Measurements from ENCODE around the gene NINJ2. TPM values are rescaled to one million over a fixed set of nuclear protein-coding genes. Genes with fewer than 3 reads are reported as not detected.
"Not testable (repeated sequence)": the region's sequence is repeated elsewhere in the genome, so short reads cannot be mapped to it uniquely, and the experiment has no call there.

Gene NINJ2
- total RNA-seq, 1 donor from 2014 or later: 2.3 TPM

GRCh38 chr12:642633-643474 lies 20.4 kb downstream of the NINJ2 start:
- Mint-ChIP-seq H3K4me3 (ENCODE audit: unreplicated experiment) (peak overlapping the region; percentile 79), H3K27me3 (ENCODE audit: unreplicated experiment) (peaks cover 1% of the 10 kb centered on the region), H3K9me3 (ENCODE audit: unreplicated experiment) (no peaks in the 10 kb centered on the region), H3K4me1 (ENCODE audit: unreplicated experiment) (peaks cover 41% of the 10 kb centered on the region), H3K27ac (ENCODE audit: unreplicated experiment) (peak overlapping the region; percentile 86), H3K36me3 (ENCODE audit: low read depth, unreplicated experiment) (no peaks in the 10 kb centered on the region)
- TF ChIP-seq CTCF (IDR thresholded peaks at IDR 0.05; ENCODE audit: unreplicated experiment): peak; percentile 55
- peak; percentile 75 for DNase-seq (ENCODE audit: low spot score)

- H3K4me3 Mint-ChIP-seq (ENCODE audit: unreplicated experiment); H3K36me3 Mint-ChIP-seq (ENCODE audit: low read depth, unreplicated experiment); DNase-seq (ENCODE audit: low spot score): not testable (repeated sequence)
Observed at GRCh38 chr12:641321-641720, 21.9 kb downstream of the NINJ2 start.

GRCh38 chr12:640773-641172 lies 22.5 kb downstream of the NINJ2 start:
- no peak for TF ChIP-seq CTCF (IDR thresholded peaks at IDR 0.05; ENCODE audit: unreplicated experiment)
- Mint-ChIP-seq H3K9me3 (ENCODE audit: unreplicated experiment) (no peaks in the 10 kb centered on the region), H3K4me1 (ENCODE audit: unreplicated experiment) (peaks cover 45% of the 10 kb centered on the region), H3K27ac (ENCODE audit: unreplicated experiment) (no peak overlapping the region), H3K4me3 (ENCODE audit: unreplicated experiment) (no peak overlapping the region), H3K27me3 (ENCODE audit: unreplicated experiment) (no peaks in the 10 kb centered on the region), H3K36me3 (ENCODE audit: low read depth, unreplicated experiment) (no peaks in the 10 kb centered on the region)
- no peak for DNase-seq (ENCODE audit: low spot score)

More at GRCh38 chr12:641321-641720, 21.9 kb downstream of the NINJ2 start:
- H3K4me1 Mint-ChIP-seq (ENCODE audit: unreplicated experiment): peaks cover 45% of the 10 kb centered on the region
- H3K27me3 Mint-ChIP-seq (ENCODE audit: unreplicated experiment); H3K27ac Mint-ChIP-seq (ENCODE audit: unreplicated experiment); H3K9me3 Mint-ChIP-seq (ENCODE audit: unreplicated experiment): not testable (repeated sequence)

GRCh38 chr12:639988-640387 lies 23.3 kb downstream of the NINJ2 start:
- no peak overlapping the region for H3K4me3 Mint-ChIP-seq (ENCODE audit: unreplicated experiment)
- H3K9me3 Mint-ChIP-seq (ENCODE audit: unreplicated experiment): no peaks in the 10 kb centered on the region
- no peak for TF ChIP-seq CTCF (IDR thresholded peaks at IDR 0.05; ENCODE audit: unreplicated experiment)
- no peaks in the 10 kb centered on the region for H3K36me3 Mint-ChIP-seq (ENCODE audit: low read depth, unreplicated experiment)
- no peak overlapping the region for H3K27ac Mint-ChIP-seq (ENCODE audit: unreplicated experiment)
- DNase-seq (ENCODE audit: low spot score): no peak
- H3K4me1 Mint-ChIP-seq (ENCODE audit: unreplicated experiment): peaks cover 42% of the 10 kb centered on the region
- H3K27me3 Mint-ChIP-seq (ENCODE audit: unreplicated experiment): no peaks in the 10 kb centered on the region

GRCh38 chr12:639566-639965 lies 23.7 kb downstream of the NINJ2 start:
- no peaks in the 10 kb centered on the region for H3K27me3 Mint-ChIP-seq (ENCODE audit: unreplicated experiment)
- DNase-seq (ENCODE audit: low spot score): no peak
- no peak overlapping the region for H3K4me3 Mint-ChIP-seq (ENCODE audit: unreplicated experiment)
- H3K4me1 Mint-ChIP-seq (ENCODE audit: unreplicated experiment): peaks cover 44% of the 10 kb centered on the region
- H3K36me3 Mint-ChIP-seq (ENCODE audit: low read depth, unreplicated experiment): no peaks in the 10 kb centered on the region
- TF ChIP-seq CTCF (IDR thresholded peaks at IDR 0.05; ENCODE audit: unreplicated experiment): no peak
- no peaks in the 10 kb centered on the region for H3K9me3 Mint-ChIP-seq (ENCODE audit: unreplicated experiment)
- H3K27ac Mint-ChIP-seq (ENCODE audit: unreplicated experiment): peak overlapping the region; percentile 88
